Fibroblast of the aortic adventitia (primary cell): ENCODE results near the gene DMAP1. TPM values are rescaled to one million over a fixed set of nuclear protein-coding genes. Genes with fewer than 3 reads are reported as not detected.

Experiments
- DNase-seq: peaks from one replicate; pipeline ENCODE4 v3.0.0-alpha.2; 2010; ENCODE audit warnings: low read depth
- H3K4me3 ChIP-seq: 2 replicates; pipeline ENCODE4 v1.5.1; 2011; ENCODE audit warnings: low read depth, mild to moderate bottlenecking, control low read depth, low read length, moderate library complexity
- small RNA-seq: library from RNA; depleted of rRNA; stranded (forward); fragments of <200 nt; gene quantifications from one replicate; pipeline ENCODE3, GENCODE V24; 2012
- total RNA-seq: library from RNA; depleted of rRNA; stranded (reverse); fragments of >200 nt; gene quantifications from 2 replicates; pipeline ENCODE4 v1.2.3, GENCODE V29; 2012; ENCODE audit warnings: low replicate concordance
- TF ChIP-seq, protein P1 (sequence below): IDR thresholded peaks from 2 replicates; pipeline ENCODE4 v1.5.1; 2011; ENCODE audit warnings: mild to moderate bottlenecking, low read length, control low read depth, inconsistent platforms; ENCODE audit not compliant: insufficient read depth

The DMAP1 gene
- total RNA-seq, 1 donor, result 19.8 TPM

DNA sequence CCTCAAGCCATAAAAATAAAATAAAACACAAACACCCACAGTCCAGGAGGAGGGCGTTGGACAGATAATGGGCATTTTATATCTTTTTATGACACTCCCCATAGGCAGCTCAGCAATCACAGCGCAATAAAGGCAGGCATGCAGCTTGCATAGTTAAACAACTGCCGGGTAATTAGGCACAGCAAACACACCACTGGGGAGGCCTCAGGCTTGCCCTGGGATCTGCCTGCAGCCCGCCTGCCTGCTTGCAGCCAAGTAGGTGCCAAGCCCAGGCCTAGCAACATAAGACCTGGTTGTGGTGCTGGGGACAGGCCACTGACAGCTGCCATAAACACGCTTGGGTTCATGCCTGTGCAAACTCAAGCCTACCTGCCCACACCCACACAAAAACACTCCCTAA is 54.2 kb downstream of the DMAP1 start:
- DNase-seq, result no peak
- H3K4me3 ChIP-seq, result no peak overlapping the region
- TF ChIP-seq, protein P1, sequence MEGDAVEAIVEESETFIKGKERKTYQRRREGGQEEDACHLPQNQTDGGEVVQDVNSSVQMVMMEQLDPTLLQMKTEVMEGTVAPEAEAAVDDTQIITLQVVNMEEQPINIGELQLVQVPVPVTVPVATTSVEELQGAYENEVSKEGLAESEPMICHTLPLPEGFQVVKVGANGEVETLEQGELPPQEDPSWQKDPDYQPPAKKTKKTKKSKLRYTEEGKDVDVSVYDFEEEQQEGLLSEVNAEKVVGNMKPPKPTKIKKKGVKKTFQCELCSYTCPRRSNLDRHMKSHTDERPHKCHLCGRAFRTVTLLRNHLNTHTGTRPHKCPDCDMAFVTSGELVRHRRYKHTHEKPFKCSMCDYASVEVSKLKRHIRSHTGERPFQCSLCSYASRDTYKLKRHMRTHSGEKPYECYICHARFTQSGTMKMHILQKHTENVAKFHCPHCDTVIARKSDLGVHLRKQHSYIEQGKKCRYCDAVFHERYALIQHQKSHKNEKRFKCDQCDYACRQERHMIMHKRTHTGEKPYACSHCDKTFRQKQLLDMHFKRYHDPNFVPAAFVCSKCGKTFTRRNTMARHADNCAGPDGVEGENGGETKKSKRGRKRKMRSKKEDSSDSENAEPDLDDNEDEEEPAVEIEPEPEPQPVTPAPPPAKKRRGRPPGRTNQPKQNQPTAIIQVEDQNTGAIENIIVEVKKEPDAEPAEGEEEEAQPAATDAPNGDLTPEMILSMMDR, result no peak

GRCh38 chr1:44268054-44268453 is 54.8 kb downstream of the DMAP1 start:
- TF ChIP-seq, protein P1, result no peak

More at GRCh38 chr1:44268054-44268453, 54.8 kb downstream of the DMAP1 start:
- DNase-seq, result no peak
- H3K4me3 ChIP-seq, result no peak overlapping the region

Small RNA genes lying within 50 kb of the gene (small RNA-seq; reads per million reads assigned to genes)
- not detected for gene AL035417.1

Other genes starting within 250 kb of the DMAP1 start
- gene DPH2, start 243.5 kb upstream of the DMAP1 start, total RNA-seq, result 15.1 and 15.6 TPM in 2 replicates
- 47.3 and 53.1 TPM in 2 replicates for gene ATP6V0B, start 238.5 kb upstream of the DMAP1 start, total RNA-seq
- 19.7 and 99.1 TPM in 2 replicates for gene B4GALT2, start 234.3 kb upstream of the DMAP1 start, total RNA-seq
- gene CCDC24, start 221.9 kb upstream of the DMAP1 start, total RNA-seq, result 2.6 TPM in 2 replicates
- gene SLC6A9, start 182.0 kb upstream of the DMAP1 start, total RNA-seq, result 6.8 and 25.9 TPM in 2 replicates
- gene KLF17, start 94.7 kb upstream of the DMAP1 start, total RNA-seq, result 0.27 and 1.1 TPM in 2 replicates
- not detected in 2 replicates for gene KLF18, start 71.8 kb upstream of the DMAP1 start, total RNA-seq
- 50.0 and 64.3 TPM in 2 replicates for gene ERI3, start 141.8 kb downstream of the DMAP1 start, total RNA-seq
- gene RNF220, start 191.8 kb downstream of the DMAP1 start, total RNA-seq, result 39.7 and 51.2 TPM in 2 replicates